ENCODE measurements around the gene XXYLT1.

Gene XXYLT1

GRCh38 chr3:195183071-195183776, 87.7 kb downstream of the XXYLT1 start:
- no peak for DNase-seq

- DNase-seq, result peak; percentile 44
Measured at GRCh38 chr3:195182470-195182795, 88.5 kb downstream of the XXYLT1 start.

DNA sequence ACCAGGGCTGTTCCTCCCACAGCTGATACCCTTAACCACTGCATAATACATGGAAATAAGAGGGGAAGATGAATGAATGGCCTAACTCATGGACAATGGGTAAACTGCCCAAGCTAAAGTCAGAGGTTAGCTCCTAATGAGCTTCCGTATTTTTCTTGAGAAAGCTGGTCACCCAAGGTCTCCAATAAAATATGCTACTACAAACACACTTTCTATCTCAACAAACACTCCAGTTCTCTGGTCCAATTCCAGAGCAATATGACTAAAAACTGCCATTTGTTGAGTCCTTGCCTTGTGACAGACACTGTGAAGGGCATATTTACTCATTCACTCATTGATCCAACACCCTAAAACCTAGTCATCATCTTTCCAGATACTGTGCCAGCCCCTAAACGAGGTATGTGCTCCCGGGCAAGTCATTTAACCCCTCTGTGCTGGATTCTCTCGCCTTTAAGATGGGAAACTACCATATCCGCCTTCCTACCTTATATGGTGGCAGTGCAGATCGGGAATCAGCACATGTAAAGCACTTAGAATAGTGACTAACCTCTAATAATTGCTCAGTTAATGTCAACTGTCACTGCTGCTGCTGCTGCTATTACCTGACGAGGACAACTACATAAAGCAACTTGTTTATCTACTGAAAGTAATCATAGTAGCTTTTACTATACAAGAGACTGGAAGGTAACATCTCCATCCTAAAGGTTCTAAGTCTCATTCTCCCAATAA, 89.1 kb downstream of the XXYLT1 start:
- DNase-seq, result no peak

- DNase-seq, result no peak
Measured at GRCh38 chr3:195181113-195181498, 89.9 kb downstream of the XXYLT1 start.

- no peak for DNase-seq
Measured at GRCh38 chr3:195180490-195181112, 90.4 kb downstream of the XXYLT1 start.

- no peak for DNase-seq
Measured at GRCh38 chr3:195179776-195180489, 91.0 kb downstream of the XXYLT1 start.

GRCh38 chr3:195178124-195178910, 92.6 kb downstream of the XXYLT1 start:
- no peak for DNase-seq

GRCh38 chr3:195177422-195178123, 93.4 kb downstream of the XXYLT1 start:
- no peak for DNase-seq

DNA sequence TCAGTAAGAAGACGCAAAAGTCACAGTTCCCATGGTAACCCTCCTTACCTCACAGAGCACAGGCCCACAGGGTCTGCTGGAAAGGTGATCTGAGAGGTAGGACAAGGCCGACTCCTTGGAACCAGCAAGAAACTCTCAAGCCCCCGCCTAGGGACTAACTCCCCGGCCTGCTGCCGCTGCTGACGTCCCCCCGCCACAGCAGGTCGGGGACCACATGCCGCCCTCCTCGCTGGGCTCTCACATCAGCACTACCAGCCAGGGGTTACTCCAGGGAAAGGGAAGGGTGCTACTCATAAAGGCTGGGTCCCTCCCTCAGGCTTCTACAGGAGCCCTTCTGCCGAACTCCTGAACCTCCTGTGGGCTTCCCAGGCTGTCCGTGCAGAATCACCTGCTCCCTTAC, 94.2 kb downstream of the XXYLT1 start:
- DNase-seq, result no peak

GRCh38 chr3:195175476-195176337, 95.3 kb downstream of the XXYLT1 start:
- DNase-seq, result no peak

DNA sequence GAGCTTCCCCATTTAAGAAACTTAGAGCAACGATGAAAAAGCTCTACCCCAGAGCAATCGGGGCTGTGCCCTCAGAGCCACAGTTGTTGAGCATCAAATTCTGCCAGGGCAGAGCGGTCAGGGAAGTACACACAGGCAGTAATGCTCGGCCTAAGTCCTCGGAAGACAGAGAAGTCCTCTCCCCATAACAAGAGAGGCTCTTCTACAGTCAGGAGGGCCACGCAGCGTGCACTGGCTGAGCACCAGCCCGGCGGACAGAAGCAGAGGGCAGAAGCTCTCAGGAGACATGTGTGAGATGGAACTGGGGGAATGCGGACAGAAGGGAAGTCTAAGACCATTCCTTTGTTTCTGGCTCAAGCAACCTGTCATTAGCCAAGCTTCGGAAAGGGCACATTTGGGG, 95.9 kb downstream of the XXYLT1 start:
- no peak for DNase-seq

- DNase-seq, result no peak
Measured at GRCh38 chr3:195173657-195174056, 97.3 kb downstream of the XXYLT1 start.

- DNase-seq, result no peak
Measured at GRCh38 chr3:195172896-195173295, 98.1 kb downstream of the XXYLT1 start.

DNA sequence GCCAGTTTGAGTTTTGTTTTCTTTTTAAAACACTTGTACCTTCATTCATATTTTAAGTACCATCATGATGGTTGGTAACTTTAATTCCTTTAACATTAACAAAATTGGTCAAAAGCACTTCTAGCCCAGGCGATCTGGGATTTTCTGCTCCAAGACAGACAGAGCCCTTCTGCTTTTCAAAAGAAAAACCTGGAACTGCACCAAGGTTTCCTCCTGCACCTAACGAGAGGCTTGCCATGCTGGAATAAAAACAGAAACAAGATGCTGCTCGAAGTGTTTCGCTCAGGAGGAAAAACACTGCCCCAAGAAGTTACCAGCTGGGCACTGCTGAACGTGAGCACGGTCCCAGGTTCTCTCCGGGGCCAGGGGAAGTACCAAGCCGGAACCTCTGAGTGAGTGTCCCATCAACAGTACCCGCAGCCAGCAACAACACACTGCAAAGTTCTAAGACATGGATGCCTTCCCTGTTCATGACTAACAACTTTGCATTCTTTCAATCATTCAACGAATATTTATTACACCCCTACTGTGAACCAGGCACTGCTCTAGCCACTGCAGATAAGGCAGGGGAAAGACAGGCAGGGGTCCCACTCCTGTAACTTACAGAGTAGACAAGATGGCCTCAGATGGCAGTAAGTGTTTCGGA, 98.8 kb downstream of the XXYLT1 start:
- DNase-seq, result no peak

DNA sequence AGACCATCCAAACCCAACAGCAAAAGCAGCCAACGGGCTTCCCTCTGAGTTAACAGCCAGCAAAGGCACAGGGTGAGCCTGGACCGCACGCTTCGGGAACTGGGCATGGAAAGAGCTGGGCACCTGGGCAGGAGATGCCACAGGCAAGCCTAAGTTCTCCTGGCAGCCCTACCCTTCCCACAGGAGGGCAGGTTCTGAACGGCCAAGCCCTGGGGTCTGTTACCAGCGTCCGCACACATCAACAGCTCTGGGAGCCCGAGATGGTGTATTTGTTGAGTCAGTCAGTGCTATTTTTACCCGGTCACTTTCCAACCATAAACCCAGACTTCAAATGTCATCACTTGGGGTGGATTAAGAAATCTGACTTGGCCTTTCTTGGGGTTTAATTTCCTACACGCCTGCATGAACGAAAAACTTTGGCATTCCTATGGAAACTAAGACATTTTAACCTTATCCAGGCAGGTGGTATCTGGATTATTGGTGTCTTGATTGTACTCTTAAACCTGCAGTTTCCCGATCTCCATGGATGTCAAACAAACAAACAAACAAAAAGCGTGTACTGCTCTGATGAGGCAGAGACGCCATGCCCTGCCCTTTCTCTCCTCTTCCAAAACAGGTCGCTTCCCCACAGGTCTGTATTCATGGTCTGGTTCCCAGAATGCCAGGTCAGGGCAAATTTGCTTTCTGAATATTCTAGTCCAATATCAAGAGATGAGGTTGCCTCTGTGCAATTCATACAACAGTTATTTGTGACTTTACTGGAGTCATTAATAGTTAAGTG, 99.7 kb downstream of the XXYLT1 start:
- no peak for DNase-seq

DNA sequence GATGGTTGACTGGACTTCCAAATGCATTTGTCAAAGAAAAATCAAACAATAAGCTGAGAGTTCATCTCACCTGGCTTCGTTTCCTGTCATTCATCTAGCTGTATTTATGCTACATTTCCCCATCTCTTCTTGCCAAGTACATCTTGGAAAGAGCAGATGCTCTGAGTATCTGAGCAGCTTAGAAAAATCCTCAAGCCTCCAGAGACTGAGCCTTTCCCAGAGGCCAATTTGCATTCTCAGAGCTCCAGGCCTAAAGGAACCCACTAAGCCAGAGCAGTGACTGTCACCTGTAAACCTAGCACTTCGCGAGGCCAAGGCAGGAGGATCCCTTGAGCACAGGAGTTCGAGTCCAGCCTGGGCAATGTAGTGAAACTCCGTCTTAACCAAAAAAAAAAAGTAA, 100.5 kb downstream of the XXYLT1 start:
- DNase-seq, result no peak

DNA sequence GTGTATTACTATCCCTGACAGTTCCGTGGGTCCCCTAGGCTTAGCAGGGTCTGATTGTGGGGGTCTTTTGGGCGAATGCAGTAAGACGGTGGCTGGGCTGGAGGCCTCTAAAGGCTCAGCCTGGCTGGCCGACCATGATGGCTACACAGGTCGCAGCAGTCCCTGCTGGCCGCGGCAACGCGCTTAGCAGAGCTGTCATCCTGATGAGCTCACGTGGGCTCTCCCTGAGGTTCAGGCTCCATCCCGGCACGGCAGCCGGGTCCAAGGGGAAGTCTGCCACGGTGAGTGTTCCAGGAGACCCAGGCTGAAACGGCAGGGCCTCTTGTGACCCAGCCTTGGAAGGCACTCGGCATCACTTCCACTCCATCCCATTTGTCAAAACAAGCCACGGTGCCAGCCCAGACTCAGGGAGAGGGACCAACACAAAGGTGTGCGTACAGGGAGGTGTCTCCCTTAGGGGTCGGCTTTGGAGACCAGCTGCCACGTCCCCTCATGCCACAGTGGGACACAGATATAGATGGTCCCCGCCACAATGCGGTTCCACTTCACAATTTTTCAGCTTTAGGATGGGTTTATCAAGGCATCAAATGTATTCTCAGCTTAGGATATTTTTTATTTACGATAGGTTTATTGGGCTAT, 101.8 kb downstream of the XXYLT1 start:
- DNase-seq, result no peak

DNA sequence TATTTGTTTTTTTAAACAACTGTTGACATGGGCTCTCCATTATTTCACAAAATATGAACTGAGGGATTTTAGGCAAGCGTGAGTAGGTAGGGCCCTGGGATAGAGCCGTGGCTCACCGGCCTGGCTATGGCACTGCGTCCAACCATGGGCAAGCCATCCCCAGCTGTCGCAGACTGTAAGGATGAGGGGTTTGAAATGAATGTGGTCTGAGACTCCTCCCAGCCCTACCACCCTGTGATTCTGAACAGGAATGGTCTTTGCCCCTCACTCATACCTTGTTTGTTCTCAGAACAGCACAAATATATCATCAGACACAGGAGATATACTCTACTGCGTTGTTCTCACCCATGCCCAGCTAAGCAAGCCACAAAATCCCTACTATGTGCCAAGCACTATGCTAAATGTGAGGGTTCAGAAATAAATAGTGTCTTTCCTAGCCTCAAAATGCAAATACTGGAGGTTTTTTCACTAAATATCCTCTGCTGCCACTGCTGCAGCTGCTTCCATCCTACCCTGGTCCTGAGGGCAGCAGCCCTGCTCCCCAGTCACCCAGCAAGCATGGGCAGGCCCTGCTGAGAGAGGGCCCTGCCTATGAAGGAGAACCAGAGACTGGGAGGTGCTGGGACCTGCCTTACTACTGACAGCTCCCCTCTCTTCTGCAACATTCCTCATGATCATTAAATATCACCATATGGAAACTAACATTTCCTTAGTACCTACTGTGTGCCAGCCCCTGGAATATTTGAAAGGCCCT, 102.8 kb downstream of the XXYLT1 start:
- DNase-seq, result no peak

DNA sequence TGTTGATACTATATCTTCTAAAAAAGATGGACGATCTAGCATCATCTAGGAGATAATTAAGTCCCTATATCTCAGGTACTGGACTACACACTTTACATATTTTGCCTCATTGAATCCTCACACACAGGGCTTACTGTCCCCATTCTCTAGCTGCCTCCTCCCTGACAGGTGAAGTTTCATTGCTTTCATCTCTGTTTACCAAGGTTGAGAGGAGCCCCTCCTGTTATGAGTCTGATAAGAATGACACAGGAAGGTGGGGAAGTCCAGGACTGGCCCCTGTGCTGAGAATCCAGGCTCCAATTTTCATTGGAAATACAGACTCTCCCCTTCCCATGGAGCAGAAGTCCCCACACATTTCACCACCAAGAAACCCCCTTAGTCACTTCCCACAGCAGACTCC, 105.2 kb downstream of the XXYLT1 start:
- no peak for DNase-seq

Measured in NCI-H526 treated with DMSO at 0.1 percent for 48 hours (cell line).